H1 (cell line): ENCODE measurements around the gene STH. TPM values are rescaled to one million over a fixed set of nuclear protein-coding genes. Genes with fewer than 3 reads are reported as not detected.

Experiments
- CTCF ChIA-PET: fragments of 300-600 bp; sonication (Branson Sonifier 250); formaldehyde crosslinking; loops from one replicate; lab custom pipeline; 2021; ENCODE audit not compliant: partially characterized antibody; lab: Charles Lee
- POLR2A ChIA-PET: fragments of 300-600 bp; sonication (Branson Sonifier 250); formaldehyde crosslinking; loops from one replicate; lab custom pipeline; 2021; ENCODE audit warnings: inconsistent platforms; ENCODE audit not compliant: partially characterized antibody; lab: Charles Lee
- DNase-seq, 2 experiments: peaks; one replicate each; pipeline versions ENCODE4 v3.0.0 to v3.0.0-alpha.2; 2010 to 2022; ENCODE audit warnings: low spot score in 2 of 2, low read depth in 1 of 2, mixed read lengths in 1 of 2
- FAIRE-seq: peaks from 2 replicates; lab custom pipeline; 2011; peaks lifted over from hg19 to GRCh38; lab: Jason Lieb, UNC
- H2AFZ ChIP-seq: 2 replicates; pipeline ENCODE4 v1.8.1; 2012; ENCODE audit warnings: low read length, inconsistent platforms
- H2AK5ac ChIP-seq: 2 replicates; pipeline ENCODE4 v1.6.1; 2013; ENCODE audit warnings: low read depth, low read length
- H2BK120ac ChIP-seq: replicated peaks from 2 replicates; pipeline ENCODE3; 2013; ENCODE audit warnings: low read depth, low read length, inconsistent platforms
- H2BK12ac ChIP-seq: 2 replicates; pipeline ENCODE4 v1.6.1; 2013; ENCODE audit warnings: low read depth, low read length
- H2BK15ac ChIP-seq: 2 replicates; pipeline ENCODE4 v1.6.1; 2013; ENCODE audit warnings: low read length
- H2BK20ac ChIP-seq: 2 replicates; pipeline ENCODE4 v1.6.1; 2013; ENCODE audit warnings: low read length
- H2BK5ac ChIP-seq: 2 replicates; pipeline ENCODE4 v1.6.1; 2013; ENCODE audit warnings: low read depth, low read length
- H3K14ac ChIP-seq: 2 replicates; pipeline ENCODE4 v1.6.1; 2013; ENCODE audit warnings: inconsistent platforms; ENCODE audit not compliant: insufficient read length
- H3K18ac ChIP-seq: 2 replicates; pipeline ENCODE4 v1.6.1; 2013; ENCODE audit warnings: low read length; ENCODE audit errors: extremely low read depth
- H3K23ac ChIP-seq: 2 replicates; pipeline ENCODE4 v1.6.1; 2013; ENCODE audit warnings: inconsistent platforms; ENCODE audit not compliant: insufficient read length
- H3K23me2 ChIP-seq: 2 replicates; pipeline ENCODE4 v1.6.1; 2013; ENCODE audit warnings: low read depth, low read length
- H3K27ac ChIP-seq: 2 replicates; pipeline ENCODE4 v1.6.1; 2011; ENCODE audit warnings: low read depth, low read length, inconsistent platforms
- H3K27me3 ChIP-seq, 4 experiments: replicated peaks in 1 of 4; 1 replicate in 1 of 4; 2 replicates in 3 of 4; pipeline versions ENCODE4 v1.6.1 to v1.8.1; 2011 to 2013; ENCODE audit warnings: low read length in 3 of 4, mild to moderate bottlenecking in 3 of 4, inconsistent platforms in 2 of 4, mixed read lengths in 2 of 4, moderate library complexity in 1 of 4; ENCODE audit not compliant: control insufficient read depth in 3 of 4, insufficient read depth in 3 of 4; ENCODE audit errors: extremely low read depth in 1 of 4
- H3K36me3 ChIP-seq, 4 experiments: 2 replicates each; pipeline versions ENCODE4 v1.6.1 to v1.8.1; 2011 to 2013; ENCODE audit warnings: mild to moderate bottlenecking in 4 of 4, low read length in 3 of 4, moderate library complexity in 2 of 4, control low read depth in 1 of 4, inconsistent platforms in 1 of 4; ENCODE audit not compliant: insufficient read depth in 4 of 4, control insufficient read depth in 2 of 4
- H3K4ac ChIP-seq: replicated peaks from 2 replicates; pipeline ENCODE3; 2013; ENCODE audit warnings: low read length, low read depth, mixed read lengths, inconsistent platforms; ENCODE audit not compliant: insufficient read length
- H3K4me1 ChIP-seq, 4 experiments: replicated peaks in 1 of 4; 1 replicate in 1 of 4; 2 replicates in 3 of 4; pipeline versions ENCODE4 v1.6.1 to v1.8.1; 2011 to 2013; ENCODE audit warnings: low read length in 3 of 4, inconsistent platforms in 2 of 4, mixed read lengths in 1 of 4; ENCODE audit not compliant: insufficient read depth in 4 of 4, control insufficient read depth in 3 of 4
- H3K4me2 ChIP-seq, 2 experiments: 2 replicates each; pipeline versions ENCODE4 v1.6.1 to v1.8.1; 2011 to 2013; ENCODE audit warnings: low read depth in 2 of 2, low read length in 2 of 2, control low read depth in 1 of 2, inconsistent platforms in 1 of 2, mild to moderate bottlenecking in 1 of 2; ENCODE audit not compliant: insufficient read depth in 1 of 2
- H3K4me3 ChIP-seq, 4 experiments: fragments of 200-600, 300-600 bp in 1 of 4; sonication (generic), shearing (Covaris generic), sonication (Bioruptor Twin) in 1 of 4; 2 replicates each; pipeline versions ENCODE4 v1.5.1 to v1.8.1; 2011 to 2016; ENCODE audit warnings: low read length in 4 of 4, low read depth in 3 of 4, control low read depth in 2 of 4, inconsistent platforms in 2 of 4, mild to moderate bottlenecking in 2 of 4, mixed read lengths in 1 of 4, moderate library complexity in 1 of 4; ENCODE audit not compliant: insufficient read depth in 2 of 4; ENCODE audit errors: extremely low read depth in 1 of 4
- H3K56ac ChIP-seq: replicated peaks from 2 replicates; pipeline ENCODE3; 2013; ENCODE audit warnings: low read depth, mild to moderate bottlenecking, mixed read lengths, low read length, inconsistent platforms; ENCODE audit not compliant: insufficient read length
- H3K79me1 ChIP-seq: 2 replicates; pipeline ENCODE4 v1.6.1; 2013; ENCODE audit warnings: low read depth, low read length, control low read depth
- H3K79me2 ChIP-seq, 2 experiments: 2 replicates each; pipeline versions ENCODE4 v1.6.1 to v1.8.1; 2012 to 2013; ENCODE audit warnings: low read length in 2 of 2, mild to moderate bottlenecking in 2 of 2, inconsistent platforms in 1 of 2; ENCODE audit not compliant: insufficient read depth in 2 of 2, control insufficient read depth in 1 of 2
- H3K9ac ChIP-seq, 4 experiments: replicated peaks in 1 of 4; 1 replicate in 1 of 4; 2 replicates in 3 of 4; pipeline versions ENCODE4 v1.6.1 to v1.8.1; 2011 to 2013; ENCODE audit warnings: low read depth in 3 of 4, low read length in 3 of 4, control low read depth in 2 of 4, mild to moderate bottlenecking in 2 of 4, moderate library complexity in 2 of 4, inconsistent platforms in 1 of 4; ENCODE audit errors: extremely low read depth in 1 of 4
- H3K9me3 ChIP-seq, 2 experiments: 2 replicates each; pipeline versions ENCODE4 v1.6.1 to v1.8.1; 2012 to 2013; ENCODE audit warnings: mild to moderate bottlenecking in 2 of 2, moderate library complexity in 2 of 2, control low read depth in 1 of 2, inconsistent platforms in 1 of 2, low read depth in 1 of 2, low read length in 1 of 2, mixed read lengths in 1 of 2; ENCODE audit not compliant: insufficient read depth in 2 of 2
- H4K20me1 ChIP-seq, 2 experiments: replicated peaks in 1 of 2; 2 replicates each; pipeline versions ENCODE3 to v1.8.1; 2011 to 2013; ENCODE audit warnings: inconsistent platforms in 2 of 2, low read length in 2 of 2, mild to moderate bottlenecking in 1 of 2; ENCODE audit not compliant: insufficient read depth in 2 of 2, control insufficient read depth in 1 of 2
- H4K5ac ChIP-seq: 2 replicates; pipeline ENCODE4 v1.6.1; 2013; ENCODE audit warnings: low read length, low read depth, mixed read lengths, inconsistent platforms; ENCODE audit not compliant: insufficient read length
- H4K8ac ChIP-seq: 2 replicates; pipeline ENCODE4 v1.8.0; 2013; ENCODE audit warnings: mild to moderate bottlenecking, moderate library complexity, low read length, inconsistent platforms; ENCODE audit not compliant: insufficient read depth; ENCODE audit errors: extremely low read depth
- H4K91ac ChIP-seq: replicated peaks from 2 replicates; pipeline ENCODE3; 2013; ENCODE audit warnings: low read length, mixed read lengths, inconsistent platforms; ENCODE audit not compliant: insufficient read length
- ASH2L ChIP-seq: fragments of 200-600, 300-600 bp; sonication (generic); IDR thresholded peaks from one replicate; pipeline ENCODE4 v1.7.1; 2017; ENCODE audit warnings: low read length
- BRCA1 ChIP-seq: IDR thresholded peaks from 2 replicates; pipeline ENCODE4 v1.6.1; 2012; ENCODE audit warnings: low read depth, low read length, improper control_type of control experiment
- EGR1 ChIP-seq: IDR thresholded peaks from 2 replicates; pipeline ENCODE4 v1.6.1; 2011; ENCODE audit warnings: low read depth, low read length, borderline replicate concordance
- KDM1A ChIP-seq: fragments of 200-600, 300-600 bp; sonication (generic); IDR thresholded peaks from 2 replicates; pipeline ENCODE4 v1.7.1; 2016; ENCODE audit warnings: mild to moderate bottlenecking, low read length, borderline replicate concordance
- POLR2A ChIP-seq, 2 experiments: IDR thresholded peaks; 1 replicate in 1 of 2; 2 replicates in 1 of 2; pipeline ENCODE4 v1.6.1; 2011; ENCODE audit warnings: low read depth in 2 of 2, low read length in 2 of 2, mild to moderate bottlenecking in 2 of 2; ENCODE audit errors: control extremely low read depth in 1 of 2
- POLR2AphosphoS5 ChIP-seq: IDR thresholded peaks from 2 replicates; pipeline ENCODE4 v1.6.1; 2011; ENCODE audit warnings: low read depth, low read length
- RBBP5 ChIP-seq: IDR thresholded peaks from 2 replicates; pipeline ENCODE4 v1.7.1; 2012; ENCODE audit warnings: low read depth, mild to moderate bottlenecking, inconsistent platforms, low read length, moderate library complexity, borderline replicate concordance
- SIX5 ChIP-seq: IDR thresholded peaks from 2 replicates; pipeline ENCODE4 v1.6.1; 2011; ENCODE audit warnings: mild to moderate bottlenecking, low read depth, low read length
- TCF12 ChIP-seq: IDR thresholded peaks from 2 replicates; pipeline ENCODE4 v1.6.1; 2011; ENCODE audit warnings: low read depth, mild to moderate bottlenecking, low read length
- ZNF274 ChIP-seq: IDR thresholded peaks from 2 replicates; pipeline ENCODE4 v1.7.0; 2012; ENCODE audit warnings: low read length, borderline replicate concordance; ENCODE audit errors: extremely low read depth
- WGBS, 2 experiments: shearing (Covaris generic) in 1 of 2; methylation state at CpG; one replicate each; pipeline versions ENCODE4 v1.1.6 to v1.1.7; 2013 to 2015; ENCODE audit warnings: low lambda C conversion rate in 2 of 2, mixed read lengths in 2 of 2, inconsistent platforms in 1 of 2, low coverage in 1 of 2, missing lambda C conversion rate in 1 of 2; ENCODE audit not compliant: insufficient replicate concordance in 2 of 2, insufficient coverage in 1 of 2, insufficient read length in 1 of 2; ENCODE audit errors: extremely low coverage in 1 of 2, missing lambda C conversion rate in 1 of 2; 5-methylcytosine and 5-hydroxymethylcytosine counted together
- polyA plus RNA-seq, 7 experiments: library from polyadenylated mRNA; depleted of rRNA in 3 of 7; stranded (reverse) in 5 of 7; unstranded in 2 of 7; fragments of >200 nt in 5 of 7; fragments of 200-250 nt in 2 of 7; gene quantifications; 1 replicate in 5 of 7; 2 replicates in 1 of 7; 4 replicates in 1 of 7; pipeline versions ENCODE4 v1.2.1 to v1.2.3, GENCODE V29; 2011 to 2013; ENCODE audit warnings: missing spikeins in 2 of 7, mixed read lengths in 2 of 7
- total RNA-seq: library from RNA; stranded (reverse); fragmentation: NEBNext Ultra II Directional; extraction: Animal tissue kit (Norgen Biotek cat#: 25700); gene quantifications from 2 replicates; pipeline ENCODE4 v1.2.1, GENCODE V29; 2021
- TF ChIP-seq, protein P1 (sequence below): IDR thresholded peaks from 2 replicates; pipeline ENCODE4 v1.6.1; 2012; ENCODE audit warnings: low read length, inconsistent platforms
- TF ChIP-seq, protein P2 (sequence below): IDR thresholded peaks from 2 replicates; pipeline ENCODE4 v1.6.1; 2012; ENCODE audit warnings: inconsistent platforms

Gene STH
- total and polyA plus RNA-seq, 2 of the 8 experiments (the other 6 are each of a cell fraction or from before 2014, with no cell fraction given) = not detected

DNA sequence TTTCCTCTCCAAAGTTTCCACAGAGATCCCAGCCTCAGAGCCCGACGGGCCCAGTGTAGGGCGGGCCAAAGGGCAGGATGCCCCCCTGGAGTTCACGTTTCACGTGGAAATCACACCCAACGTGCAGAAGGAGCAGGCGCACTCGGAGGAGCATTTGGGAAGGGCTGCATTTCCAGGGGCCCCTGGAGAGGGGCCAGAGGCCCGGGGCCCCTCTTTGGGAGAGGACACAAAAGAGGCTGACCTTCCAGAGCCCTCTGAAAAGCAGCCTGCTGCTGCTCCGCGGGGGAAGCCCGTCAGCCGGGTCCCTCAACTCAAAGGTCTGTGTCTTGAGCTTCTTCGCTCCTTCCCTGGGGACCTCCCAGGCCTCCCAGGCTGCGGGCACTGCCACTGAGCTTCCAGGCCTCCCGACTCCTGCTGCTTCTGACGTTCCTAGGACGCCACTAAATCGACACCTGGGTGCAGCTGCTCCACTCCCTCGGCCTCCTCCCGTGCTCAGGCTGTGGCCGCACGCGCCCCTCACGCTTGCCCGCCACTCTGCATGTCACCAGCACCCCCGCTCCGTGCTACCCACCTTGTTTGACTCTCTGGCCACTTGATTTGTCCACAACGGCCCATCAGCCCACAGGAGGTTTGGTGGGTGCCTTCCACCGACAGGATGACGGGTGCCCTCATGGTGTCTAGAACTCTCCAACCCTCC, 15.3 kb upstream of the STH start:
- peaks cover 0 to 10% (median 5%) of the 10 kb centered on the region in 4 experiments; a peak in 4 of 7 replicates for H3K4me1 ChIP-seq
- H4K20me1 ChIP-seq = no peaks in the 10 kb centered on the region
- H4K91ac ChIP-seq = no peak overlapping the region
- no peak for FAIRE-seq
- H2AK5ac ChIP-seq = no peak overlapping the region
- H4K5ac ChIP-seq = no peak overlapping the region
- H4K8ac ChIP-seq = no peak overlapping the region; the same call in 1 of the 2 replicates
- no peak overlapping the region for H2BK15ac ChIP-seq
- no peaks in the 10 kb centered on the region for H3K23me2 ChIP-seq
- H3K18ac ChIP-seq = peak overlapping the region; percentile 48; the same call in 1 of the 2 replicates
- H3K27ac ChIP-seq = no peak overlapping the region
- no peak overlapping the region for H3K14ac ChIP-seq
- DNase-seq = no peak
- H3K4ac ChIP-seq = no peak overlapping the region
- H3K23ac ChIP-seq = no peak overlapping the region
- H3K4me3 ChIP-seq = no peak overlapping the region
- H2BK12ac ChIP-seq = no peak overlapping the region
- H3K56ac ChIP-seq = no peak overlapping the region
- H2BK20ac ChIP-seq = no peak overlapping the region
- H3K27me3 ChIP-seq = no peaks in the 10 kb centered on the region; a peak in 1 of 7 replicates
- POLR2A ChIA-PET = no interaction called here
- CTCF ChIA-PET = interaction anchor here (1.3 to 2.0 kb wide), 5 partner anchors 11 to 20 kb away, joined by 4 to 10 read pairs (median 4); no protein-coding TSS in a partner anchor
- no peaks in the 10 kb centered on the region for H3K36me3 ChIP-seq
- H2BK120ac ChIP-seq = no peak overlapping the region
- no peaks in the 10 kb centered on the region for H3K79me1 ChIP-seq
- no peak overlapping the region for H2AFZ ChIP-seq
- no peaks in the 10 kb centered on the region for H3K79me2 ChIP-seq
- no peaks in the 10 kb centered on the region for H3K9me3 ChIP-seq
- H3K4me2 ChIP-seq = no peak overlapping the region
- 84% methylated on average over 30 of the region's 31 CpGs; no CpG with 5 or more reads in 1 of the 2 experiments for WGBS, 2 experiments
- H2BK5ac ChIP-seq = no peak overlapping the region
- no peak overlapping the region for H3K9ac ChIP-seq
- TF ChIP-seq TCF12 (no peak), BRCA1 (no peak), SIX5 (no peak), ASH2L (no peak), EGR1 (no peak), KDM1A (no peak), RBBP5 (no peak), ZNF274 (no peak), POLR2A (IDR thresholded peaks at IDR 0.05; ENCODE audit: control extremely low read depth in 1 of 2, low read depth in 2 of 2, low read length in 2 of 2) (no peak), POLR2AphosphoS5 (no peak)
- TF ChIP-seq, protein P1, sequence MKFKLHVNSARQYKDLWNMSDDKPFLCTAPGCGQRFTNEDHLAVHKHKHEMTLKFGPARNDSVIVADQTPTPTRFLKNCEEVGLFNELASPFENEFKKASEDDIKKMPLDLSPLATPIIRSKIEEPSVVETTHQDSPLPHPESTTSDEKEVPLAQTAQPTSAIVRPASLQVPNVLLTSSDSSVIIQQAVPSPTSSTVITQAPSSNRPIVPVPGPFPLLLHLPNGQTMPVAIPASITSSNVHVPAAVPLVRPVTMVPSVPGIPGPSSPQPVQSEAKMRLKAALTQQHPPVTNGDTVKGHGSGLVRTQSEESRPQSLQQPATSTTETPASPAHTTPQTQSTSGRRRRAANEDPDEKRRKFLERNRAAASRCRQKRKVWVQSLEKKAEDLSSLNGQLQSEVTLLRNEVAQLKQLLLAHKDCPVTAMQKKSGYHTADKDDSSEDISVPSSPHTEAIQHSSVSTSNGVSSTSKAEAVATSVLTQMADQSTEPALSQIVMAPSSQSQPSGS = no peak
- TF ChIP-seq, protein P2, sequence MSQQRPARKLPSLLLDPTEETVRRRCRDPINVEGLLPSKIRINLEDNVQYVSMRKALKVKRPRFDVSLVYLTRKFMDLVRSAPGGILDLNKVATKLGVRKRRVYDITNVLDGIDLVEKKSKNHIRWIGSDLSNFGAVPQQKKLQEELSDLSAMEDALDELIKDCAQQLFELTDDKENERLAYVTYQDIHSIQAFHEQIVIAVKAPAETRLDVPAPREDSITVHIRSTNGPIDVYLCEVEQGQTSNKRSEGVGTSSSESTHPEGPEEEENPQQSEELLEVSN = no peak
